Measurements from ENCODE around the gene MALAT1. TPM values are rescaled to one million over a fixed set of nuclear protein-coding genes. Genes with fewer than 3 reads are reported as not detected.

The MALAT1 gene
- total and polyA plus RNA-seq, 2 donors, result 682 to 3,158 TPM

GRCh38 chr11:65555693-65556231 is 56.9 kb downstream of the MALAT1 start:
- WGBS, result 91% methylated on average over 6 of the region's 6 CpGs
- Histone ChIP-seq H3K9me3 (ENCODE audit: control insufficient read depth in 2 of 2, insufficient read depth in 1 of 2, low read length in 1 of 2) (peaks cover 0 to 19% of the 10 kb centered on the region in 2 donors), H3K27me3 (ENCODE audit: control insufficient read depth in 2 of 2, insufficient read depth in 1 of 2, low read length in 1 of 2) (peaks cover 0 to 53% of the 10 kb centered on the region in 2 donors), H3K36me3 (ENCODE audit: control insufficient read depth in 2 of 2, insufficient read depth in 2 of 2, low read length in 1 of 2) (no peaks in the 10 kb centered on the region), H3K4me3 (ENCODE audit: low read length in 2 of 2) (no peak overlapping the region), H3K4me1 (ENCODE audit: control insufficient read depth in 2 of 2, insufficient read depth in 2 of 2, low read length in 2 of 2) (peaks cover 44 to 91% of the 10 kb centered on the region in 2 donors), H3K27ac (ENCODE audit: low read depth in 1 of 2, low read length in 1 of 2) (no peak overlapping the region)
- no peak for DNase-seq (ENCODE audit: low read depth in 6 of 9, low spot score in 9 of 9)

Other genes with a start within 250 kb of the MALAT1 start
- gene POLA2, start 237.1 kb upstream of the MALAT1 start, total RNA-seq, result 21.0 TPM
- 7.3 TPM for gene POLA2, start 237.1 kb upstream of the MALAT1 start, polyA plus RNA-seq
- gene CDC42EP2, start 184.2 kb upstream of the MALAT1 start, total RNA-seq, result 0.33 TPM
- 3.2 TPM for gene CDC42EP2, start 184.2 kb upstream of the MALAT1 start, polyA plus RNA-seq
- 29.7 TPM for gene DPF2, start 165.2 kb upstream of the MALAT1 start, total RNA-seq
- 30.8 TPM for gene DPF2, start 165.2 kb upstream of the MALAT1 start, polyA plus RNA-seq
- 1.0 TPM for gene TIGD3, start 144.3 kb upstream of the MALAT1 start, total RNA-seq
- 1.9 TPM for gene TIGD3, start 144.3 kb upstream of the MALAT1 start, polyA plus RNA-seq
- 8.1 TPM for gene SLC25A45, start 116.4 kb upstream of the MALAT1 start, total RNA-seq
- gene SLC25A45, start 116.4 kb upstream of the MALAT1 start, polyA plus RNA-seq, result 35.3 TPM
- gene FRMD8, start 112.4 kb upstream of the MALAT1 start, total RNA-seq, result 15.2 TPM
- gene FRMD8, start 112.4 kb upstream of the MALAT1 start, polyA plus RNA-seq, result 21.4 TPM
- 9.2 TPM for gene NEAT1, start 76.2 kb upstream of the MALAT1 start, total RNA-seq
- 3,325 TPM for gene NEAT1, start 76.2 kb upstream of the MALAT1 start, polyA plus RNA-seq
- gene SCYL1, start 26.0 kb downstream of the MALAT1 start, total RNA-seq, result 41.0 TPM
- 68.1 TPM for gene SCYL1, start 26.0 kb downstream of the MALAT1 start, polyA plus RNA-seq
- gene LTBP3, start 59.3 kb downstream of the MALAT1 start, total RNA-seq, result 13.3 TPM
- 64.6 TPM for gene LTBP3, start 59.3 kb downstream of the MALAT1 start, polyA plus RNA-seq
- 40.7 TPM for gene ZNRD2, start 71.4 kb downstream of the MALAT1 start, total RNA-seq
- gene ZNRD2, start 71.4 kb downstream of the MALAT1 start, polyA plus RNA-seq, result 38.0 TPM
- gene FAM89B, start 73.5 kb downstream of the MALAT1 start, total RNA-seq, result 47.2 TPM
- 62.2 TPM for gene FAM89B, start 73.5 kb downstream of the MALAT1 start, polyA plus RNA-seq
- gene EHBP1L1, start 77.0 kb downstream of the MALAT1 start, total RNA-seq, result 19.9 TPM
- 66.5 TPM for gene EHBP1L1, start 77.0 kb downstream of the MALAT1 start, polyA plus RNA-seq
- gene KCNK7, start 96.8 kb downstream of the MALAT1 start, total RNA-seq, result 0.66 TPM
- gene KCNK7, start 96.8 kb downstream of the MALAT1 start, polyA plus RNA-seq, result 3.8 TPM
- gene MAP3K11, start 115.2 kb downstream of the MALAT1 start, total RNA-seq, result 21.9 TPM
- 61.0 TPM for gene MAP3K11, start 115.2 kb downstream of the MALAT1 start, polyA plus RNA-seq
- gene PCNX3, start 116.7 kb downstream of the MALAT1 start, total RNA-seq, result 7.4 TPM
- gene PCNX3, start 116.7 kb downstream of the MALAT1 start, polyA plus RNA-seq, result 23.4 TPM
- 51.9 TPM for gene SIPA1, start 139.1 kb downstream of the MALAT1 start, total RNA-seq
- 153 TPM for gene SIPA1, start 139.1 kb downstream of the MALAT1 start, polyA plus RNA-seq
- gene RELA, start 163.9 kb downstream of the MALAT1 start, total RNA-seq, result 17.1 TPM
- 41.9 TPM for gene RELA, start 163.9 kb downstream of the MALAT1 start, polyA plus RNA-seq
- gene KAT5, start 213.2 kb downstream of the MALAT1 start, total RNA-seq, result 53.5 TPM
- 104 TPM for gene KAT5, start 213.2 kb downstream of the MALAT1 start, polyA plus RNA-seq
- gene RNASEH2C, start 221.8 kb downstream of the MALAT1 start, total RNA-seq, result 85.9 TPM
- 49.4 TPM for gene RNASEH2C, start 221.8 kb downstream of the MALAT1 start, polyA plus RNA-seq